Measurements from ENCODE around the gene S100A11. TPM values are rescaled to one million over a fixed set of nuclear protein-coding genes. Genes with fewer than 3 reads are reported as not detected.

Gene S100A11
- total RNA-seq, 1 donor from 2014 or later: 4.4 TPM

- Histone ChIP-seq H3K4me3 (no peak overlapping the region), H3K79me2 (ENCODE audit: low read depth) (no peaks in the 10 kb centered on the region), H3K27ac (no peak overlapping the region), H4K20me1 (ENCODE audit: low read depth) (peaks cover 38% of the 10 kb centered on the region), H3K9me3 (ENCODE audit: low read depth) (no peaks in the 10 kb centered on the region), H3F3A (ENCODE audit: low read depth) (peaks cover 38% of the 10 kb centered on the region), H3K27me3 (peaks cover 84% of the 10 kb centered on the region), H2AFZ (replicated peaks) (no peak overlapping the region), H3K9ac (no peak overlapping the region), H3K36me3 (no peaks in the 10 kb centered on the region), H3K4me1 (peaks cover 12% of the 10 kb centered on the region), H3K4me2 (no peak overlapping the region)
- no peak overlapping the region for H3K27ac Mint-ChIP-seq
- H3K27me3 Mint-ChIP-seq (ENCODE audit: insufficient read depth, low read depth): peaks cover 42% of the 10 kb centered on the region
- H3K36me3 Mint-ChIP-seq: no peaks in the 10 kb centered on the region
- no peaks in the 10 kb centered on the region for H3K9me3 Mint-ChIP-seq
- TF ChIP-seq EZH2 (IDR thresholded peaks at IDR 0.05): no peak
- no peak for TF ChIP-seq EZH2phosphoT487 (IDR thresholded peaks at IDR 0.05)
- no peak for TF ChIP-seq CTCF (IDR thresholded peaks at IDR 0.05)
- peak overlapping the region; percentile 85 for H3K4me3 Mint-ChIP-seq
- H3K4me1 Mint-ChIP-seq: peaks cover 26% of the 10 kb centered on the region
- DNase-seq (ENCODE audit: low spot score): no peak
Measured at GRCh38 chr1:151991663-151992302, 45.0 kb downstream of the S100A11 start.

- no peak overlapping the region for H3K4me3 Mint-ChIP-seq
- H3K27ac Mint-ChIP-seq: no peak overlapping the region
- peaks cover 41% of the 10 kb centered on the region for H3K27me3 Mint-ChIP-seq (ENCODE audit: insufficient read depth, low read depth)
- TF ChIP-seq CTCF (IDR thresholded peaks at IDR 0.05) (no peak), EZH2phosphoT487 (IDR thresholded peaks at IDR 0.05) (no peak), EZH2 (IDR thresholded peaks at IDR 0.05) (no peak)
- no peaks in the 10 kb centered on the region for H3K9me3 Mint-ChIP-seq
- Histone ChIP-seq H3K79me2 (ENCODE audit: low read depth) (no peaks in the 10 kb centered on the region), H3K4me1 (peaks cover 12% of the 10 kb centered on the region), H3K27me3 (peaks cover 76% of the 10 kb centered on the region), H2AFZ (replicated peaks) (no peak overlapping the region), H3K27ac (no peak overlapping the region), H3F3A (ENCODE audit: low read depth) (peaks cover 38% of the 10 kb centered on the region), H3K36me3 (no peaks in the 10 kb centered on the region), H4K20me1 (ENCODE audit: low read depth) (peaks cover 38% of the 10 kb centered on the region), H3K4me3 (no peak overlapping the region), H3K9me3 (ENCODE audit: low read depth) (no peaks in the 10 kb centered on the region), H3K9ac (no peak overlapping the region), H3K4me2 (no peak overlapping the region)
- no peak for DNase-seq (ENCODE audit: low spot score)
- H3K36me3 Mint-ChIP-seq: no peaks in the 10 kb centered on the region
- H3K4me1 Mint-ChIP-seq: peaks cover 29% of the 10 kb centered on the region
Measured at GRCh38 chr1:151990856-151991198, 46.0 kb downstream of the S100A11 start.

- Histone ChIP-seq H2AFZ (replicated peaks) (no peak overlapping the region), H3K27me3 (peaks cover 70% of the 10 kb centered on the region), H3K4me2 (no peak overlapping the region), H3K27ac (no peak overlapping the region), H3F3A (ENCODE audit: low read depth) (peaks cover 34% of the 10 kb centered on the region), H3K9ac (no peak overlapping the region), H4K20me1 (ENCODE audit: low read depth) (peaks cover 35% of the 10 kb centered on the region), H3K4me3 (no peak overlapping the region), H3K79me2 (ENCODE audit: low read depth) (no peaks in the 10 kb centered on the region), H3K36me3 (no peaks in the 10 kb centered on the region), H3K4me1 (peaks cover 12% of the 10 kb centered on the region), H3K9me3 (ENCODE audit: low read depth) (no peaks in the 10 kb centered on the region)
- Mint-ChIP-seq H3K4me1 (peaks cover 29% of the 10 kb centered on the region), H3K27me3 (ENCODE audit: insufficient read depth, low read depth) (peaks cover 39% of the 10 kb centered on the region), H3K4me3 (no peak overlapping the region), H3K9me3 (no peaks in the 10 kb centered on the region), H3K36me3 (no peaks in the 10 kb centered on the region), H3K27ac (no peak overlapping the region)
- TF ChIP-seq CTCF (IDR thresholded peaks at IDR 0.05) (no peak), EZH2 (IDR thresholded peaks at IDR 0.05) (no peak), EZH2phosphoT487 (IDR thresholded peaks at IDR 0.05) (no peak)
- DNase-seq (ENCODE audit: low spot score): no peak
Measured at GRCh38 chr1:151990058-151990855, 46.5 kb downstream of the S100A11 start.
